Renal pelvis (tissue), 12 donors: ENCODE measurements around the gene C11orf42. TPM values are rescaled to one million over a fixed set of nuclear protein-coding genes. Genes with fewer than 3 reads are reported as not detected.

ENCODE experiments used
- DNase-seq: peaks from one replicate; pipeline ENCODE4 v3.0.0-alpha.2; 2013
- long read RNA-seq, 16 experiments: transcript quantifications; one replicate each; lab custom pipeline, GENCODE V29; 2026
- polyA plus RNA-seq, 3 donors: library from polyadenylated mRNA; unstranded; fragments of 120-200 nt; gene quantifications; one replicate each; pipeline ENCODE4 v1.2.1, GENCODE V29; 2013; ENCODE audit not compliant: insufficient read length in 3 of 3

The C11orf42 gene
- 1 to 10 TPM; 1.1 to 3.5 (median 2.5) TPM for polyA plus RNA-seq
- long read RNA-seq, donor 1 = 0 reads
- long read RNA-seq, donor 2 = 0 reads
- long read RNA-seq, donor 3 = 0 reads
- long read RNA-seq, donor 4, partial matches to known transcripts = 8 of 26 reads
- long read RNA-seq, donor 4, other reads (novel, unspliced or antisense) = 18 of 26 reads
- long read RNA-seq, donor 5 = 0 reads
- long read RNA-seq, donor 6 = 0 reads
- long read RNA-seq, donor 7 = 0 reads
- long read RNA-seq, donor 8 = 0 reads
- long read RNA-seq, donor 9 = 0 reads
- long read RNA-seq, donor 10 = 0 reads
- long read RNA-seq, donor 11 = 0 reads
- long read RNA-seq, donor 12, partial matches to known transcripts = 79 of 85 reads
- long read RNA-seq, donor 12, other reads (novel, unspliced or antisense) = 6 of 85 reads
- long read RNA-seq, donor 13 = 0 reads
- long read RNA-seq, donor 14 = 0 reads
- long read RNA-seq, donor 15, partial matches to known transcripts = 43 of 64 reads
- long read RNA-seq, donor 15, other reads (novel, unspliced or antisense) = 21 of 64 reads
- long read RNA-seq, donor 16 = 0 reads

GRCh38 chr11:6205366-6205765 lies at the start of gene C11orf42:
TSS of gene C11orf42 (plus strand) at chr11:6205557. CDS start at chr11:6205616, 59 bp downstream.
- DNase-seq = no peak

DNA sequence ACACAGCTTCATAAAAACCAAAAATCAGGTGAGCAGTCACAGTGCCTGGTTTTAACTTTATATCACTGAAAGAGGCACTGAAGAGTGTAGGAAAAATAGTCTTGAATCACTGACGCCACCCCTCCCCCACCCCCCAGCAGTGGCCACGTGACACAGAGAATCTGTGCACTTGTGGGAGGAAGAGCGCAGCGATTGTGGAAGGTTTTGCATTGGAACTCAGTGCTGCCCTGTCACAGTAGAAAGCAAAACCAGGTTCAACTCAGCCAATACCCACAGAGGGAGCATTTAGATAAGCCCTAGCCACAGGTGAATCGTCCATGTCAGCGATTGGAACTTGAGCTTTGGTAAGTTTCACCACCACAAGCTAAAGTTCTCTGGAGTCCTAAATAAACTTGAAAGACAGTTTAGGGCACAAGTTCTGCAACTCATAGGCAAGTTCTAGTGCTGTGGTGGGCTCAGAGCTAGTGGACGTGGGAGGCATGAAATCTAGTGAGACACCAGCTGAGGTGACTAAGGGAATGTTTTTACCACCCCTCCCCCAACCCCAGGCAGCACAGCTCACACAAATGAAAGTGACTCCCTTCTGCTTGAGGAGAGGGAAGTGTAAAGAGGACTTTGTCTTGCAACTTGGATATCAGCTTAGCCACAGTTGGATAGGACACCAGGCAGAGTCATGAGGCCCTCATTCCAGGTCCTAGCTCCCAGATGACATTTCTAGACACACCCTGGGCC lies 48.6 kb upstream of the C11orf42 start:
- DNase-seq = no peak

DNA sequence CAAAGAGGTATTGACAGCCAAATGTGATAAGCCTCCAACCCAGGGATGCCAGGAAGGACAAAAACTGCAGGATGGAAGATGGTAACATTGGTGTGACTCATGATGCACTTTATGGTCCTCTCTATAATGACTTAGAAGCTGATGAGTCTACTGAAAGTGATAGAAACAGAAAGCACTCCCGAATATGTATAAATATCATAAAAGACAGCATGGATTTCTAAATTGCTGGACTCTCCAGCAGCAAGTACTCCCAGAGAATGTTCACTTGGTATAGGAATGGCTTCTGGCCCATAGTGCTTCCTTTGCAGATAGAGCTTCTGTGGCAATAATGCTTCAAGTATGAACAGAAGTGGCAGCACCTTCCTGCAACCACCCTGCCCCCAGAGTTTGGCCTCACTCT lies 35.1 kb upstream of the C11orf42 start, which contains the start of gene OR52B2:
OR52B2 (minus strand) TSS at position 101 of the 400 bp plus-strand sequence; CDS start at position 101, 0 bp downstream.
- DNase-seq = no peak

GRCh38 chr11:6175440-6175839 lies 29.9 kb upstream of the C11orf42 start:
- DNase-seq = no peak

DNA sequence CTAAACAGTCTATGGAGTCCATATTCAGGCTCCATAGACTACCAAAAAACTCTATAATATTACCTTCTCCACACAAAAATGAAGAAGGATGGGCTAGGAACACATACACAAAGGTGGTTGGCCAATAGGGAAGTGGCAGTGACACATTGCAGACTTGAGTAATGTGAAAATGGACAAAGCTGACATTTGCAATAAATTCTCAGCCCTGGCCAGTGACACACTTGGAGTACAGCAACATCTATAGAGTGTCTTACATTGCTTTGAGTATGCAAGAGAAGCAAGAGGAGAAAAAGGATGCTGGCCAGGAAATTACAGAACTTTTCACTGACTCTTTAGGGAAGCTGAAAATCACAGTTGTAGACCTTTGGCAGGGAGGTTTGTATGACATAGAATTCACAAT lies 13.6 kb upstream of the C11orf42 start:
- DNase-seq = no peak

DNA sequence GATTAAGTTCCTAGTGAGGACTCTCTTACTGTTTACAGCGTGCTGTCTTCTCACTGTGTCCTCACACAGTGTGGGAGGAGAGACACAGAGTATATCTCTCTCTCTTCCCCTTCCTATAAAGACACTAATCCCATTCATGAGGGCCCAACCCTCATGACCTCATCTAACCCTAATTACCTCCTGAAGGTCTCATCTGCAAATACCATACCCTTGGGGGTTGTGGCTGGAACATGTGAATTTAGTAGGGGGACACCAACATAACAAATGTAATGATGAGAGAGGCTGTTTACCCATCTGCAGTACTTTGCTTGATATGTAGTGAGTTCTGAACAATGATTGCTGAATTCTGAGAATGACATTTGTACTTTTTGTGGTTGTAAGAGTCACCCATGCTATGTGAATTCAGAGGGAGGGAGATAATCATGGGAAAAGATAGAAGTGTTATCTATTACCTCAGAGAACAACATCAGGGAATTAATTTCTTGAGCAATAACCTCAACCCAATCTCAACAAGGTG lies 11.2 kb upstream of the C11orf42 start:
- no peak for DNase-seq

DNA sequence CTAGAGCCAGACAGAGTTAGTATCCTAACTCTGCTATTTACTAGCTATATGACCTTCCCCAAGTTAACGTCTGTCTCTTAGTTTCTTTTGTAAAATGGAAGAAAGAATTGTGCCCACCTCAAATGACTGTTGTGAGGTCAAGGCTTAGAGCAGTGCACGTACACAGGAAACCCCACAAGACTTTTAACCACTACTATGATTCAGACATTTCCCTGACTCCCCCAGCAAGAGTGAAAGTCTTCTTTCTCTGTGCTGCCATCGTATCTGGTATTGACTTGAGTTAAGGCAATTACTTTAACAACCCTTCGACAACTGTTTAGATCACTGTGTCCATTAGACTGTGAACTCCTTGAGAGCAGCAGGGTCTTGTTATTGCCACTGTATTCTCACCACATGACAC lies 9.0 kb upstream of the C11orf42 start:
- no peak for DNase-seq

DNA sequence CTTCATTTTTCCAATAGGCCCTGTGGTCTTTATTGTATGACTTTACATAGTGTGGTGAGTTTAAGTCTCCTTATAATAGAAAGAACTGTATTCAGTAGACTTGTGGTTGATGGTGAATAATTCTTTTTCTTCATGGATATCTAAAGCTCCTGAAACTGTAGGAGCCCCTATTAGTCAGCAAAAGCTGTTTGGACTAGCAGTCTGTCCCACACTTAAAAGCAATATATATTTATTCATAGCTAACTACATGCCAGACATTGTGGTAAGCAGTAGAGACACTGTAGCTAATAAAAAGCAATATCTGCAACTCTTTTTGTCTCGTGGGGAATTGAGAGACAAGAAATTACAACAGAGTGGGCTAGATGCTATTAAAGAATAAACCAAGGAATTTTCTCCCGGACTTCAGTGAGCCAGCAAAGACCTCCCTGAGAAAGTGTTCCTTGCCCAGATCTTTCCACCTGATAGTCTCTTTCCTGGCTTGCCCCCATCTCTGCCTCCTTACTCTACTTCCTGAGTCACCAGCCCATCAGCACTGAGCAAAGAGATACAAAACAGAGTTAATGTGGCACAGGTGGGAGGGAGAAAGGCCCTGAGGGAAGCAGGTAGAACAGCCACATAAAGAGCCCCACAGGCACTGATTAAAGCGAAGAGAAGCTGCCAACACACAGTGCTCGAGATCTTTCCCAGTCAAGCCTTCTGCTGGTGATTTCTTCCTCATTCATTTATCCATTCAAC lies 7.7 kb upstream of the C11orf42 start:
- DNase-seq = no peak

DNA sequence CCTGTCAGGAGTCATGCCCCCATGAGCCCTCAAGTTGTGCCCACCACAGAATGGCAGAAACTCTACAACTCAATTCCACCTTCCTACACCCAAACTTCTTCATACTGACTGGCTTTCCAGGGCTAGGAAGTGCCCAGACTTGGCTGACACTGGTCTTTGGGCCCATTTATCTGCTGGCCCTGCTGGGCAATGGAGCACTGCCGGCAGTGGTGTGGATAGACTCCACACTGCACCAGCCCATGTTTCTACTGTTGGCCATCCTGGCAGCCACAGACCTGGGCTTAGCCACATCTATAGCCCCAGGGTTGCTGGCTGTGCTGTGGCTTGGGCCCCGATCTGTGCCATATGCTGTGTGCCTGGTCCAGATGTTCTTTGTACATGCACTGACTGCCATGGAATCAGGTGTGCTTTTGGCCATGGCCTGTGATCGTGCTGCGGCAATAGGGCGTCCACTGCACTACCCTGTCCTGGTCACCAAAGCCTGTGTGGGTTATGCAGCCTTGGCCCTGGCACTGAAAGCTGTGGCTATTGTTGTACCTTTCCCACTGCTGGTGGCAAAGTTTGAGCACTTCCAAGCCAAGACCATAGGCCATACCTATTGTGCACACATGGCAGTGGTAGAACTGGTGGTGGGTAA lies 6.1 kb upstream of the C11orf42 start, which contains the start of gene OR52W1:
OR52W1 (plus strand) TSS at position 51 of the 637 bp plus-strand sequence; CDS start at position 51, 0 bp downstream.
- DNase-seq = no peak

- DNase-seq = no peak
Measured at GRCh38 chr11:6200975-6201374, 4.4 kb upstream of the C11orf42 start.

DNA sequence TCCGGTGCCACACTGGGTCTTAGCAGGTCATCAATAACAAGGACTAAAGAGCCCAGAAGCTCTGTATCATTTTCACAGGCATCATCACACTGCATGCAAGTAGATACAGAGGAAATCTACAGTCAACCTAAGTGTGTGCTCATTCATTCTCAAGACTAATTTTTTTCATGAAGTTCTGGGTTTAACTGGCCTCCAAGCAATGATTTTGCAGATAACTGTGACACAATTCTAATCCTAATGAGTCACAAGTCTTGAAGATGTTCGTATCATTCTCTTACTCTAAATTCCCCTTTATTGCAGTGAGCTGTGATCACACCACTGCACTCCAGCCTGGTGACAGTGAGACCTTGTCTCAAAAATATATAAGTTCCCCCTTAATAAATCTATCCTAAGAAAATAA lies 3.9 kb upstream of the C11orf42 start:
- DNase-seq = no peak

GRCh38 chr11:6202041-6202440 lies 3.3 kb upstream of the C11orf42 start:
- no peak for DNase-seq

DNA sequence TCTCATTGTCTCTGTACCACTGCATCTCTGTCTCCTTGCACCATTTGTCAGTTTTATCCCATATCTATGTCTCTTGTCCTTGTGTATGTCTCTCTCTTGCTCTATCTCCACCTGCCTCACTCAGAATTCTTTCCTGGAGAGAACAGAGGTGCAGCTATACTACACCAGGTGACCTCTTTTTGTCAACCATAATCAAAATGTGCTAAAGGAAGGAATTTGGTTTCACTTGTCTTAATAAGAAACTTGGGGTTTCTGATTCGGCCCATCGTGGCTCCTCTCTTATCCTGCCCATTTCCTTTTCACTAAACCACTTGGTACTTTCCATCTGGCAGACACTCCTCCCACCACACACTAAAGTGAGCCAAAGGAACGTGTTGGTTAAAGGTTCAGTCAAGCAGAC lies 2.0 kb upstream of the C11orf42 start:
- no peak for DNase-seq

GRCh38 chr11:6204706-6205105 lies 651 bp upstream of the C11orf42 start:
- no peak for DNase-seq

DNA sequence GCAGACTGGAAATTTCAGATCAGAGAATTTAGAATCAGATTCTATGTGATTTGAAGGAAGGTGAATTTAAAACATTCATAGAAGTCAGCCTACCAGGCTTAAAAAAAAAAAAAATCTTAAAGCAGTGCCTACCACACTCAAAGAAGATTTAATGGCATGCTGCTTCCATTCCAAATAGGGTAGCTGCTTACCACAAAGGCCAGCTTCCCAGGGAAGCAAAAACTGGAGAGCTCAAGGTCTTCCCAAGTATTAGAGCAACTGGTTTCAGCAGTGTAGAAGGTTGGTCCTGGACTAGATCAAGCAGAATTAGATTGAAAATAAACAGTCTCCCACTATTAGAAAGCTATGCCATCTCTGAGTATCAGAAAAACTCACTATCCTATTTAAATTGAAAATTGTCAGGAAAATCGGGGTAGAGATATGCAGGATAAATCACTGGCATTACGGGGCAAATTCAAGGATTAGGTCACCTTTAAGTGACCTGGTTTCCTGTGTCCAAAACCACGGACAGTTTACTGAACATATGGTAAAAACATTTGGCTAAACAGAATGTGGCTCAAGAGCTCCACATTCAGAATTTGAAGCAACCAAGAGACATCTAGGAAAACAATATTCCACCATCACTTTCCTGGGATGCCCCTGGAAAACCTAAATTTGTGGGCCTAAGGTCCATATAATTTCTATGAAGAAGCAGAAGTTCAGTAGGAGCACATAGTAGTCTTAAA lies 1.3 kb downstream of the C11orf42 start:
- no peak for DNase-seq

DNA sequence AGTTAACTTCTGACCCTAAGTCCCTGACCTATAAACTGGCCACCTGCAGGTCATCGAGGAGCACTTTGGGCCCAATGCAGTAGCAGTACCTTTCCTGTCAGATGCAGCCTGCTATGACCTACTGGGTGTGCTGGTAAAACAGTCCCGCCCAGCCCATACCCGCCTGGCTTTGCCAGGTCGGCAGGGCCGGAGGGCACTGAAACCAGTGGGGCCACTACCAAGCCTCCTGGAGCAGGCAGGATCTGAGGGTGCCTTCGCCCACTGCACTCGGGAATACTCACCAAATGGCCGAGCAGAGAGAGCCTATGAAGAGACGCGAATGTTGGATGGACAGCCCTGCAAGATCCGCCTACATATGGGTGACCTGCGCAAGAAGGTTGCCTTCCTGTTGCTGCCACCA lies 4.4 kb downstream of the C11orf42 start:
- no peak for DNase-seq

GRCh38 chr11:6210274-6210955 lies 5.1 kb downstream of the C11orf42 start:
- no peak for DNase-seq

- no peak for DNase-seq
Measured at GRCh38 chr11:6214530-6214929, 9.2 kb downstream of the C11orf42 start.

- no peak for DNase-seq
Measured at GRCh38 chr11:6216501-6216900, 11.1 kb downstream of the C11orf42 start.

DNA sequence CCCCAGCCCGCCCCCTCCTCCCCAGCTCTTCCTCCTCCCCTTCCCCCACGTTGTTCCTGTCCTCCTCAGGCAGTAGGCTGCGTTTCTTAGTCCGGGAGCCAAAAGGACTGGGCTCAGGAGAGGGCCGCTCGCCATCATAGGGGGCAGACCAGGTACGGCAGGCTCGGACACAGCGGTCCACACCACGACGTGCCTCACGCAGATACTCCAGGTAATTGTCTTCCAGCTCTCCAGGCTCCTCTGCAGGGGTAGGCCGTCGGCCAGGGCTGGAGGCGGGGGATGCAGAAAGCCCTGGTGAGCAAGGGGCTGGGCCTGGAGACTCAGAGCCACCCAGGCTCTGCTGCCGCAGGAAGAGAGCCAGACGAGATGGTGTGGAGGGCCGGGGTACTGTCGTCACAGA lies 12.4 kb downstream of the C11orf42 start:
- no peak for DNase-seq
